ENCODE data around the gene GRIN2A.

GRIN2A gene

GRCh38 chr16:10026593-10026992 is 155.6 kb downstream of the GRIN2A start:
- TF ChIP-seq ZFX (IDR thresholded peaks at IDR 0.05): no peak
- TF ChIP-seq, protein P1, sequence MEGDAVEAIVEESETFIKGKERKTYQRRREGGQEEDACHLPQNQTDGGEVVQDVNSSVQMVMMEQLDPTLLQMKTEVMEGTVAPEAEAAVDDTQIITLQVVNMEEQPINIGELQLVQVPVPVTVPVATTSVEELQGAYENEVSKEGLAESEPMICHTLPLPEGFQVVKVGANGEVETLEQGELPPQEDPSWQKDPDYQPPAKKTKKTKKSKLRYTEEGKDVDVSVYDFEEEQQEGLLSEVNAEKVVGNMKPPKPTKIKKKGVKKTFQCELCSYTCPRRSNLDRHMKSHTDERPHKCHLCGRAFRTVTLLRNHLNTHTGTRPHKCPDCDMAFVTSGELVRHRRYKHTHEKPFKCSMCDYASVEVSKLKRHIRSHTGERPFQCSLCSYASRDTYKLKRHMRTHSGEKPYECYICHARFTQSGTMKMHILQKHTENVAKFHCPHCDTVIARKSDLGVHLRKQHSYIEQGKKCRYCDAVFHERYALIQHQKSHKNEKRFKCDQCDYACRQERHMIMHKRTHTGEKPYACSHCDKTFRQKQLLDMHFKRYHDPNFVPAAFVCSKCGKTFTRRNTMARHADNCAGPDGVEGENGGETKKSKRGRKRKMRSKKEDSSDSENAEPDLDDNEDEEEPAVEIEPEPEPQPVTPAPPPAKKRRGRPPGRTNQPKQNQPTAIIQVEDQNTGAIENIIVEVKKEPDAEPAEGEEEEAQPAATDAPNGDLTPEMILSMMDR (conservative IDR thresholded peaks at IDR 0.05): no peak
- H3K27ac ChIP-seq: no peak overlapping the region

DNA sequence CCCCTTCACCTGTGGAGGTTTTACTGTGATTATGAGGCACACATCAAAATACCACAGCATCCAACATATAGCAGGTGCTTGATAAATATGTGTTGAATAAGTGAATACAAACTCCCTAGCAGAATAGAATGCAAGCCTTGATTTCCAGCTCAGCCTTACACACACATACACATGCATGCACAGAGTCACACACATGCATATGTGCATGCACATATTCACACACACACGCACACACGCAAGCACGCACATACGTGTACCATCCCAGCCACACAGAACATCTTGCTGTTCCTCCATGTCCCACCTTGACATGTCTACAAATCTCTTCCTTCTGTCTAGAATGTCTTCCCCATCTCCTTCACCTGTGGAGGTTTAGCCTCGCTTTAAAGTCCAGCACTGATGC is 160.1 kb downstream of the GRIN2A start:
- H3K27ac ChIP-seq: no peak overlapping the region
- TF ChIP-seq ZFX (IDR thresholded peaks at IDR 0.05): no peak
- TF ChIP-seq, protein P1 (conservative IDR thresholded peaks at IDR 0.05): no peak

GRCh38 chr16:10020866-10021265 is 161.4 kb downstream of the GRIN2A start:
- H3K27ac ChIP-seq: no peak overlapping the region
- TF ChIP-seq, protein P1 (conservative IDR thresholded peaks at IDR 0.05): no peak
- TF ChIP-seq ZFX (IDR thresholded peaks at IDR 0.05): no peak

DNA sequence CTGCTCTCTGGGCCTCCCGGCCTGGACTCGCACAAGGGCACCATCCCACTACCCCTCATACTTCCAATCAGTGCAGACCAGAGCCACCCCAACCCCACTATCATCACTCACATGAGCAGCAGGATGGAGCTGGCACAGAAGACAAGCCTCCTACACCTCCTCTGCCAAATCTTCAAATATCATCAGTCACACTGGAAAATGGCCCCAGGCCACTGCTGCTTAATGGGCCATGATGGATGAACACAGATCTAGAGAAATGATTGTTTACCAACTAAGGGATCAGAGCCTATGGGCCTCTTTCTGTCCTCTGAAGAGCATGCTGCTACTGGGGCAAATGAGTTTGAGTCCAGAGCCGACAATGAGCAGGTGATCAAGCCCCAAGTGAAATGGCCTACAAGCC is 165.5 kb downstream of the GRIN2A start:
- no peak overlapping the region for H3K27ac ChIP-seq
- TF ChIP-seq ZFX (IDR thresholded peaks at IDR 0.05): no peak
- TF ChIP-seq, protein P1 (conservative IDR thresholded peaks at IDR 0.05): no peak

GRCh38 chr16:10015397-10015796 is 166.8 kb downstream of the GRIN2A start:
- TF ChIP-seq, protein P1 (conservative IDR thresholded peaks at IDR 0.05): no peak
- no peak for TF ChIP-seq ZFX (IDR thresholded peaks at IDR 0.05)
- H3K27ac ChIP-seq: no peak overlapping the region

DNA sequence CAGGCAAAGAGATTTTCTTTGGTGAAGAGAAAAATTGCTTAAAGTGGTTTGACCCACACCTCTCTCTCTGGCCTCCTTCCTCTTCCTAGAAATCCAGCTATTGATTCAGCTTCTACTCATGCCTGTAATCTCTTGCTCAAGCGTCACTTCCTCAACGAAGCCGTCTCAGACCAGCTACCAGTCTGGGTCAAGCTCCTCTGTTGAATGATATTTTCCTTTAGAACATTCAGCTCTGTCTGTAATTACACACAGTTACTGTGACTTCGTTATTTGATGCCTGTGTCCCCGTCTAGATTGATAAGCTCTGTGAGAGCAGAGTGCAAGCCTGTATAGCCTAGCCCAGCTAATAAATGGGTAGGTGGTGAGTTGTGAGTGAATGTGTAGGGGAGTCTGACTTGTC is 168.5 kb downstream of the GRIN2A start:
- no peak for TF ChIP-seq ZFX (IDR thresholded peaks at IDR 0.05)
- TF ChIP-seq, protein P1 (conservative IDR thresholded peaks at IDR 0.05): no peak
- H3K27ac ChIP-seq: no peak overlapping the region

DNA sequence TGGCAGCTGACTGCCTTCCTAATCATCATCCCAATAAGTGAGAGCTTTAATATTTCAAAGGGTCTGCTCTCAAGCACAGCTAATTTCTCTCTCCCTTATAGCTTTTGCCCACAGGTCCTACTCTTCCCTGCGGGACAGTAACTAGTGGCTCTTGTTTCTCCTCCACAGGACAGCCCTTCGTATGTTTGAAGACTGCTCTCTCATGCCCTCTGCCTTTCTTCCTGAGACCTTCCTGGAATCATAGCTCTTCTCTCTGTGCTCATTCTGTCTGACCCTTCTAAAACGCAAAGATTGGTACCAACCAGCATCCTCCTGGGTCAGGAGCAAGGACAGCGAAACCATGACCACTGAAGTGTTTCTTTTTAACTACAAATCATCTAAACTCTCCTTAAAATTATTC is 168.9 kb downstream of the GRIN2A start:
- no peak overlapping the region for H3K27ac ChIP-seq
- TF ChIP-seq, protein P1 (conservative IDR thresholded peaks at IDR 0.05): no peak
- no peak for TF ChIP-seq ZFX (IDR thresholded peaks at IDR 0.05)

Measured in C4-2B (cell line).